Measurements from ENCODE around the gene ACTN4. TPM values are rescaled to one million over a fixed set of nuclear protein-coding genes. Genes with fewer than 3 reads are reported as not detected.

The ACTN4 gene
- total and polyA plus RNA-seq, 2 of the 4 experiments (the other 2 are of a cell fraction): 541 to 659 TPM

- no peak for TF ChIP-seq CTCF (conservative IDR thresholded peaks at IDR 0.05; ENCODE audit: low read depth, low read length)
These were observed 86.2 kb downstream of the ACTN4 start (continued) for GRCh38 chr19:38733493-38734175.

- Histone ChIP-seq H2AK9ac (replicated peaks; ENCODE audit: low read depth, low read length, poor library complexity) (no peak overlapping the region), H4K91ac (ENCODE audit: insufficient read depth, low read depth, low read length) (no peak overlapping the region), H3K9me1 (ENCODE audit: insufficient read depth, low read length) (0 out of 2 replicates have a peak, but pooled peaks cover 3% of the 10 kb centered on the region), H3K14ac (replicated peaks; ENCODE audit: low read depth, low read length) (no peak overlapping the region), H2BK120ac (ENCODE audit: low read depth, low read length) (no peak overlapping the region), H2BK20ac (ENCODE audit: low read depth, low read length) (no peak overlapping the region), H2AFZ (replicated peaks; ENCODE audit: low read length, poor library complexity) (no peak overlapping the region), H2BK15ac (ENCODE audit: low read depth, low read length) (no peak overlapping the region), H3K4me3 (ENCODE audit: insufficient read depth, low read depth, low read length) (no peak overlapping the region), H3K4me2 (ENCODE audit: low read depth, low read length) (no peak overlapping the region), H4K20me1 (ENCODE audit: insufficient read depth, low read length) (peaks cover 23% of the 10 kb centered on the region), H4K5ac (ENCODE audit: low read depth, low read length) (no peak overlapping the region), H3K9me3 (ENCODE audit: control insufficient read depth, insufficient read depth, low read length) (no peaks in the 10 kb centered on the region), H3K56ac (ENCODE audit: extremely low read depth, insufficient read depth, low read length) (no peak overlapping the region), H3K36me3 (ENCODE audit: control insufficient read depth, insufficient read depth, low read length) (peaks cover 21% of the 10 kb centered on the region), H3K23ac (ENCODE audit: low read depth, low read length) (no peak overlapping the region), H3K9ac (ENCODE audit: low read depth, low read length) (no peak overlapping the region), H2BK5ac (ENCODE audit: low read depth, low read length, poor library complexity, severe bottlenecking) (no peak overlapping the region), H4K8ac (ENCODE audit: low read depth in 2 of 2, low read length in 2 of 2) (no peak overlapping the region), H3K79me1 (ENCODE audit: low read depth in 1 of 2, low read length in 2 of 2) (peaks cover 4 to 15% of the 10 kb centered on the region in 2 experiments; a peak in 2 of 4 replicates), H2AK5ac (ENCODE audit: low read depth, low read length) (no peak overlapping the region), H3K18ac (ENCODE audit: low read depth, low read length) (no peak overlapping the region), H3K4me1 (ENCODE audit: control insufficient read depth, insufficient read depth, low read length) (peaks cover 13% of the 10 kb centered on the region), H3K27me3 (ENCODE audit: control insufficient read depth, insufficient read depth, low read length) (no peaks in the 10 kb centered on the region), H3K4ac (ENCODE audit: low read depth, low read length) (no peak overlapping the region), H3K27ac (ENCODE audit: insufficient read depth, low read length) (no peak overlapping the region)
- POLR2A ChIA-PET (ENCODE audit: unreplicated experiment): no interaction called here
- intact Hi-C loops (cut with micrococcal nuclease) (loop anchor here (5.0 kb wide), 1 partner anchor 98 kb away; the partner anchor contains the start of gene ECH1), dilution Hi-C loops (cut with HindIII; ENCODE audit: low sequenced_read_pairs, unreplicated experiment) (no loop called here), in situ Hi-C loops (cut with MboI; ENCODE audit: low sequenced_read_pairs) (loop anchor here (25.0 kb wide), 1 partner anchor 178 kb away; the partner anchor contains the start of gene CCER2)
- ATAC-seq (ENCODE audit: low read depth) (0 out of 2 replicates have a peak, but pooled peaks have one; percentile 2), DNase-seq (no peak)
- TF ChIP-seq SMC3 (IDR thresholded peaks at IDR 0.05; ENCODE audit: low read depth, low read length) (no peak), POLR2A (IDR thresholded peaks at IDR 0.05; ENCODE audit: low read depth, low read length) (peak; percentile 5; the same call in 1 of the 2 replicates), BHLHE40 (IDR thresholded peaks at IDR 0.05; ENCODE audit: low read depth, low read length) (no peak)
- no TSS peak for BruUV-seq (replicated peaks)
- CTCF ChIA-PET: no interaction called here
- WGBS, 2 experiments (ENCODE audit: extremely low coverage in 2 of 2, insufficient read length in 1 of 2): no CpG with 5 or more reads among the region's 4 CpGs
These were observed 86.7 kb downstream of the ACTN4 start for GRCh38 chr19:38734176-38734425.

All from IMR-90 (cell line).